ENCODE measurements around the gene ETV1. TPM values are rescaled to one million over a fixed set of nuclear protein-coding genes. Genes with fewer than 3 reads are reported as not detected.

ETV1 gene
- 10 to 100 TPM in 11 of 12 donors, not detected in 1; 10.4 to 32.8 (median 18.3) TPM for polyA plus RNA-seq (ENCODE audit: insufficient read length in 12 of 12)
- long read RNA-seq, donor 1, partial matches to known transcripts: 5 of 6 reads
- long read RNA-seq, donor 1, other reads (novel, unspliced or antisense): 0 of 6 reads
- long read RNA-seq, donor 2, partial matches to known transcripts: 5 of 6 reads
- long read RNA-seq, donor 2, other reads (novel, unspliced or antisense): 0 of 6 reads
- long read RNA-seq, donor 3: 0 reads
- long read RNA-seq, donor 4: 0 reads
- long read RNA-seq, donor 5: 0 reads
- long read RNA-seq, donor 6: 0 reads
- long read RNA-seq, donor 7: 0 reads
- long read RNA-seq, donor 8: 0 reads
- long read RNA-seq, donor 9: 0 reads
- long read RNA-seq, donor 10, partial matches to known transcripts: 5 of 7 reads
- long read RNA-seq, donor 10, other reads (novel, unspliced or antisense): 0 of 7 reads
- long read RNA-seq, donor 11: 0 reads

- DNase-seq: peak; percentile 88
These were observed at the start of gene ETV1 for GRCh38 chr7:13989126-13989948. TSS of gene ETV1 (minus strand) at chr7:13989666. CDS start at chr7:13989052, 614 bp downstream.

GRCh38 chr7:14024406-14024805 is 34.9 kb upstream of the ETV1 start:
- DNase-seq: no peak

GRCh38 chr7:14023838-14024237 is 34.4 kb upstream of the ETV1 start:
- DNase-seq: no peak

- no peak for DNase-seq
These were observed 33.9 kb upstream of the ETV1 start for GRCh38 chr7:14023342-14023741.

- DNase-seq: no peak
These were observed 31.6 kb upstream of the ETV1 start for GRCh38 chr7:14021069-14021468.

- DNase-seq: no peak
These were observed 31.0 kb upstream of the ETV1 start for GRCh38 chr7:14020339-14020900.

- DNase-seq: no peak
These were observed 29.3 kb upstream of the ETV1 start for GRCh38 chr7:14018751-14019150.

- no peak for DNase-seq
These were observed 27.5 kb upstream of the ETV1 start for GRCh38 chr7:14016950-14017349.

GRCh38 chr7:14013898-14014297 is 24.4 kb upstream of the ETV1 start:
- DNase-seq: no peak

- no peak for DNase-seq
These were observed 20.3 kb upstream of the ETV1 start for GRCh38 chr7:14009453-14010418.

GRCh38 chr7:14001139-14001538 is 11.7 kb upstream of the ETV1 start:
- DNase-seq: no peak

- no peak for DNase-seq
These were observed 10.8 kb upstream of the ETV1 start for GRCh38 chr7:14000247-14000646.

- no peak for DNase-seq
These were observed 9.4 kb upstream of the ETV1 start for GRCh38 chr7:13998866-13999265.

- no peak for DNase-seq
These were observed 3.1 kb upstream of the ETV1 start for GRCh38 chr7:13992596-13992964.

GRCh38 chr7:13991791-13992595 is 2.5 kb upstream of the ETV1 start:
- no peak for DNase-seq

GRCh38 chr7:13990984-13991790 is 1.7 kb upstream of the ETV1 start:
- DNase-seq: peak; percentile 98

GRCh38 chr7:13990319-13990983 is 985 bp upstream of the ETV1 start:
- peak; percentile 85 for DNase-seq

GRCh38 chr7:13989949-13990305 is 461 bp upstream of the ETV1 start:
- no peak for DNase-seq

GRCh38 chr7:13988731-13989125 is 738 bp downstream of the ETV1 start:
- DNase-seq: peak; percentile 58

All from muscle of arm (tissue), 14 donors.